GM18907 (cell line): ENCODE measurements around the gene GJB2.
A peak's percentile ranks its signal among the peaks of the same experiment; 100 is the strongest.
"Not testable (repeated sequence)": the region's sequence is repeated elsewhere in the genome, so short reads cannot be mapped to it uniquely, and the experiment has no call there.

Experiments
- ATAC-seq: cut with Tn5 transposase; IDR thresholded peaks from one replicate; pipeline ENCODE4 v1.9.1; 2021; ENCODE audit warnings: mild to moderate bottlenecking, moderate library complexity; ENCODE audit not compliant: unreplicated experiment

Gene GJB2

GRCh38 chr13:20171364-20171763, 21.4 kb downstream of the GJB2 start:
- no peak for ATAC-seq

GRCh38 chr13:20170921-20171320, 21.8 kb downstream of the GJB2 start:
- ATAC-seq, result no peak

- ATAC-seq, result no peak
Observed at GRCh38 chr13:20168396-20168795, 24.3 kb downstream of the GJB2 start.

- no peak for ATAC-seq
Observed at GRCh38 chr13:20165417-20166257, 27.1 kb downstream of the GJB2 start.

- ATAC-seq, result no peak
Observed at GRCh38 chr13:20161951-20162300, 30.8 kb downstream of the GJB2 start.

- ATAC-seq, result peak; percentile 62
Observed at GRCh38 chr13:20161275-20161950, 31.3 kb downstream of the GJB2 start.

GRCh38 chr13:20160306-20161274, 32.1 kb downstream of the GJB2 start, which contains the start of gene GJA3:
Gene GJA3 (minus strand): TSS chr13:20161052. CDS start chr13:20143288, 17,764 bp downstream.
- ATAC-seq, result peak; percentile 78

GRCh38 chr13:20159646-20160305, 33.0 kb downstream of the GJB2 start:
- ATAC-seq, result no peak

GRCh38 chr13:20157151-20157796, 35.5 kb downstream of the GJB2 start:
- no peak for ATAC-seq

GRCh38 chr13:20156702-20157101, 36.0 kb downstream of the GJB2 start:
- no peak for ATAC-seq

GRCh38 chr13:20153290-20153689, 39.4 kb downstream of the GJB2 start:
- not testable (repeated sequence) for ATAC-seq

GRCh38 chr13:20151612-20152011, 41.1 kb downstream of the GJB2 start:
- ATAC-seq, result no peak

GRCh38 chr13:20151016-20151415, 41.7 kb downstream of the GJB2 start:
- no peak for ATAC-seq

- no peak for ATAC-seq
Observed at GRCh38 chr13:20150561-20150960, 42.2 kb downstream of the GJB2 start.

- ATAC-seq, result no peak
Observed at GRCh38 chr13:20149762-20150161, 43.0 kb downstream of the GJB2 start.

- no peak for ATAC-seq
Observed at GRCh38 chr13:20148501-20149183, 44.1 kb downstream of the GJB2 start.

GRCh38 chr13:20146381-20146780, 46.4 kb downstream of the GJB2 start:
- no peak for ATAC-seq

GRCh38 chr13:20145521-20145920, 47.2 kb downstream of the GJB2 start:
- ATAC-seq, result no peak

GRCh38 chr13:20144141-20144850, 48.4 kb downstream of the GJB2 start:
- ATAC-seq, result no peak
